Upper lobe of left lung (tissue), 4 donors: ENCODE results near the gene INKA2.

ENCODE experiments used
- CTCF ChIP-seq, 6 experiments: fragments of 450-650 bp in 4 of 6; fragments of 200-600 bp in 2 of 6; sonication (generic) in 2 of 6; IDR thresholded peaks; one replicate each; pipeline ENCODE4 v1.5.1; 2016 to 2019; ENCODE audit warnings: antibody characterized with exemption in 6 of 6
- POLR2A ChIP-seq, 4 donors: fragments of 450-650 bp; IDR thresholded peaks; one replicate each; pipeline ENCODE4 v1.5.1; 2016 to 2017; ENCODE audit warnings: antibody characterized with exemption in 4 of 4, mild to moderate bottlenecking in 2 of 4
- POLR2AphosphoS5 ChIP-seq, 2 donors: sonication (generic); formaldehyde crosslinking; IDR thresholded peaks; one replicate each; pipeline ENCODE4 v1.5.1; 2017; ENCODE audit warnings: antibody characterized with exemption in 2 of 2

GRCh38 chr1:111739194-111739924 lies at the start of gene INKA2:
- TF ChIP-seq CTCF (IDR thresholded peaks at IDR 0.05), result peak in 3 of 6 experiments; percentile 24 to 35 (median 33)
- peak in 3 of 4 donors; percentile 45 to 84 (median 60) for TF ChIP-seq POLR2A (IDR thresholded peaks at IDR 0.05)
- peak; percentile 62 to 88 for TF ChIP-seq POLR2AphosphoS5 (IDR thresholded peaks at IDR 0.05)
